Stimulated activated CD4-positive, alpha-beta T cell treated with anti-CD3 and anti-CD28 coated beads, Interleukin-12 subunit alpha, Interleukin-12 subunit beta, amount 100 ng/mL, for 4 hours (primary cell): Measurements from ENCODE around the gene RING1.
A peak's percentile ranks its signal among the peaks of the same experiment; 100 is the strongest.

Experiments
- DNase-seq: peaks from one replicate; pipeline ENCODE4 v3.0.0-alpha.2; 2020

The RING1 gene

GRCh38 chr6:33172688-33173534 is 35.4 kb upstream of the RING1 start:
- no peak for DNase-seq

DNA sequence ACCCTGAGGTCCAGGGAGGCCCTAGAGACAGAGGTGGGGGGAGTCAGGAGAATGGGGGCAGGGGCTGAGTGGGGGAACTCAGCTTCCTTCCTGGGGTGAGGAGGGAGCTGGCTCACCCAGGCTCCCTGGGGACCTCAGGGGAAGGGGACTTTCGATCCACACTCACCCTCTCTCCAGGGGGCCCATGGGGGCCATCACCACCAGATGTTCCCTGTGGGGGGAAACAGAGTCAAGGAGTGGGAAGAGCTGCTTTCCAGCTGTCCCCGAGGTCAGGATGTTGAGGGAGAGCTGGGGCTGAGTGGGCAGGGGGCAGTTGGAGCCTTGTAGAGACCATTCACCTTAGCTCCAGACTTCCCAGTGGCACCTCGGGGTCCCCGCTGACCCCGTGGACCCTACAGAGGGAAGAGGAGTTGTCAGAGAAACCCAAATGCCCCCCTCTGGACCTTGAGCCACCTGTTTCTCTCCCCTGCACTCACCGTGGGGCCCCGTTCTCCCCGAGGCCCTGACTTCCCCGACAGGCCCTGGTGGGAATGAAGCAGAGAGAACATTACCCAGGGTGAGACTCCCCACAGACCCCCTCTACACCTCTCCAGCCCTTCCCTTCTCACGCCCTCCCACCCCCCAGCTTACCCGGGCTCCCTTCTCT is 34.6 kb upstream of the RING1 start:
- DNase-seq, result no peak

GRCh38 chr6:33174784-33175183 is 33.5 kb upstream of the RING1 start:
- DNase-seq, result no peak

- DNase-seq, result no peak
These were observed 32.7 kb upstream of the RING1 start for GRCh38 chr6:33175436-33176069.

DNA sequence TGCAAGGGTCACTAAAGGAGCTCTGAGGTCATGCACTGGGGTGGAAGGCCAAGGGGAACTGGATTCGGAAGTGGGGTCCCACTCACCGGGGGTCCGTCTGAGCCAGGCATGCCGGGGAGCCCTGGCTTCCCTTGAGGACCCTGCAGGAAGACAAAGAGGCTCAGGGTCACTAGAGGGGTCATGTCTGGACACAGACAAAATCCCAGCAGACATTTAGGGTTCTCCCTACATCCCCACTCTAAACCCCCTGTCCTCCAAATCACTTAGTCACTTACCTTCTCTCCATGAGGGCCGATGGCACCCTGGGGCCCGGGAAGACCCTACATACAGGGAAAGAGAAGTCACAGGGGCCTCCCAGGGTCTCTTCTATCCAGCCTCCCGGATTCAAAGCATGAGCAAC is 31.4 kb upstream of the RING1 start:
- DNase-seq, result no peak

DNA sequence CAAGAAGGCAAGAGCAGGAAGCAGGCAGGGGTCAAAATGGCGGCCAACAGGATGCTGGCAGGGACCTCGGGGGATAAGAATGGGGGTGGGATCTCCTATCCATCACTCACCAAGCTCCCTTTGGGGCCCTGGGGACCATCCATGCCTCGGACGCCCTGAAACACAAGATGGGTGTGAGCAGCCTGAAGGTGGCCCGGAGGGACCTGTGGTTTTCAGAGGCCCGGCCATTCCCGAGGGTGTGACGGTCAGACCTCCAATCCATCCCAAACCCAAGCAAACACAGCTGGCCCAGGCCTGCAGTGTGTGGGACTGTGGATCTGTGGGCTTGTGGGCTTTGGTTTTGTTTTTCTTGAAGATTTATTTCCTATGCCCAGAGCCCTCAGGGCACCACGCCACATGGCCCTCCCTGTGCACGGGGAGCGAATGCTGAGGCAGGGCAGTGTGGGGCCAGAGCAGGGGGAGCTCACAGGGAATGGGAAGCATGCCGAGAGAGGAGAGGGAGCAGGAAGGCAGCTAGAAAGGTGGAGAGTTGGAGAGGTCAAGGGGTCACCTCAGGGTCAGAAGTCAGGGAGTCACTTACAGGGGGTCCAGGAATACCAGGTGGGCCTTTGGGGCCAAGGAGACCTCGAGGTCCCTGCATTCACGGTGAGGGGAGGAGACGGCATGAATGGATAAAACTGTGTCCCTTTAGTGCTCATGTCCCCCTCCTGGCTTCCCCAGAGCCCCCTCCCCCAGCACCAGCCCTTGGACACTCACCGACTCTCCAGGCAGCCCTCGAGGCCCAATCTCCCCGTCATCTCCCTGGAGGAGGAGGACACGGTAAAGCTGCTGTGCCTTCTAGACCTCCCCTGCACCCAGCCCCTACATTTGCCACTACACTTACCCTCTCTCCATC is 30.5 kb upstream of the RING1 start:
- DNase-seq, result no peak

DNA sequence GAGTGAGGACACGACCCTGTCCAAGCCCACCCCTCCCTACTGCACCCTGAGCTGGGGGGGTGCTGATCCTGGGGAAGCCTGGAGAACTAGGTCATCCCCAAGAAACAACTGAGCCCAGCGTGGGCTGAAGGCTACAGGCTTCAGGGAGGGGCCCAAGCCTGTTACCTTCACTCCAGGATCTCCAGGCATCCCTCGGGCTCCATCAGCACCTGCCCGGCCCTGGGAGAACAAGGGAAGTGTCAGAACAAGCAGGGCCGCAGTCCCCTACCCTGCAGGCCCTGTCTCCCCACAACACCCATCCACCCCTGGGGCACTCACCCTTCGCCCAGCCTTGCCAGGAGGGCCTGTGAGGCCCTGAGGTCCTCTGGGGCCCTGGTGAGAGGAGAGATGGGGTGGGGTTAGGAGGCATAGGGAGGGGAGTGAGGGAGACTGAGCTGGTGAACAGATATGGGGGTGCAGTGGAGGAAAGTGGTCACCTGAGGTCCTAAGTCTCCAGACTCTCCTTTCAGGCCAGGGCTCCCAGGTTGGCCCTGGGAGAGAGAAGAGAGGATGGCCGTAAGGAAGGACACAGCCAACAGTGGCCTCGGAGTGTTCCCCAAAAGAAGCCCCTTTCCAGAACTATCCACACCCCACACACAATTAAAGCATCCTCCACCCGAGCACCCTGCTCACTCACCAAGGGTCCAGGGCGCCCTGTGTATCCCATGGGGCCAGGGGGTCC is 29.4 kb upstream of the RING1 start:
- no peak for DNase-seq

GRCh38 chr6:33181141-33181540 is 27.2 kb upstream of the RING1 start:
- DNase-seq, result no peak

DNA sequence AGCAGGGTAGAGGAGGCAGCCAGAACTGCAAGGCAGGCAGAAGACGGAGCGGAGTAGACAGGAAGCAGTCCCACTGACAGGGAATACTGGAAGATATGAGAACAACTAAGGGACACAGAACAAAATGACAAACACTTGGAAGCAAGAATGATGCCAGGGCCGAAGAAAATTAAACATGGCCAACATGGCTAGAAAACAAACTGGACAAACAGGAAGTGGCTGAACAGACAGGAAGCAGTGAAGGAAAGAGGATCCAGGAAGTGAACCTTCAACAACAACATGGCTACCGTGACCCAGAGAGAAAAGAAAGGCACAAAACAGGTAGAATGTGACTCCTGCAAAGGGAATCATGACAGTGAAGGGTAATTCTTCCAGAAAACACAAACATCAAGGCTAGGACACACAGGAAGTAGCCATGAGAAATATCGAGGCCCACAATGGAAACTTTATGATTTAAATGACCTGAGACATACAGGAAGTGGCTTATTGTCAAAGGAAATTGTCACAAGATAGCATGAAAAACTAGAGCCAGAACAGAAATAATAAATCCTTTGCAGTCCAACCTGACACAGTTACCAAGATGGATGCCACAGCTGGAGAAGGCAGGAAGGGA is 25.1 kb upstream of the RING1 start:
- DNase-seq, result no peak

GRCh38 chr6:33185190-33185589 is 23.1 kb upstream of the RING1 start:
- DNase-seq, result no peak

GRCh38 chr6:33185654-33186187 is 22.6 kb upstream of the RING1 start:
- no peak for DNase-seq

DNA sequence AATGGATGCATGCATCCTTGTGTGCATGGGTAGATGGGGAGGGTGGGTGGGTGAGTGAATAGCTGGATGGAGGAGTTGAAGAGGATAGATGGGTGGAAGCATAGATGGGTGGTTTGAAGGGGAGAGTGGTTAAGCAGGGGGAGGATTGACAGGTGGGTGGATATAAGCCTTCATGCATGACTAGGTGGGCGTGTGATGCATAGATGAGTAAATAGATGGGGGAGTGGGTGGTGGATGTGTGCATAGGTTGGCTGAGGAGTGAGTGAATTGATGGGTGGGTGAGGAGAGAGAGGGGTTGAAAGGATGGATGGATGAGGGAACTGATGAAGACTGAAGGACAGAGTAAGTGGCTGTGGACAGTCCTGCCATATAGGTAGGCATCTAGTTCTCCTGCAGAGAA is 20.5 kb upstream of the RING1 start:
- no peak for DNase-seq

- no peak for DNase-seq
These were observed 19.1 kb upstream of the RING1 start for GRCh38 chr6:33189164-33189563.

DNA sequence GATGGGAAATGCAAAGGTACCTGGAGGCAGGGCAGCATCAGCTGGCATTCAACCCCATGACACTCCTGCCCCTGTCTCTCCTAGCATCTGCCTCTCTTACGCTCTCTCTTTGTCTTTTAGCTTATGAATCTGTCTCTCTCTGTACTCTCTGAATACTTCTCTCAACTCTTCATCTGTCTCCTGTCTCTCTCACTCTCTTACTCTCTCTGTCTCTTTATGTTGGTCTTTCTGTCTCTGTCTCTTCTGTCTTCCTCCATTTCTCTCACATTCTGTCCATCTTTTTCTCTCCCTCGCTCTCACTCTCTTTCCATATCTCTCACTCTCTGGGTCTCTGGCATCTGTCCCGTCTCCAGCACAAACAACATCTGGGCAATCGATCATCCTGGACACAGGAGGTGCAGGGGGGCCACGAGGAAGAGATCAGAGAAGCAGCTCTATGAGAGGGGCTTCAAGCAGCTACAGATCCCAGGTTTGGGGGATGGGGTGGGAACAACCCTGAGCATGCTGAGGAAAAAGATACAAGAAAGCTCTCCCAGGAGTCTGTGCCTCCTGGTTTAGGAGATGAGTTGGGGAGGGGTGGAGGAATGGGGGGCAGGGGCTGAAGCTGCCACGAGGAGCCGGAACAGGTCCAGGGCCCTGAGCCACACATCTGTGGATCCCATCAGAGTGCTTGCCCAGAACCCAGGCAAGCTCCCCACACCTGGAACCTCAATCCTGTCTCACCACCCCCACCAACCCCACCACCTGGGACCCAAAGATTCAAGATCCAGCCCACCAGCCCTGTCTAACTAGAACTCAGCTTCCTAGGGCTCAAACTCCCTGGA is 18.5 kb upstream of the RING1 start:
- no peak for DNase-seq

GRCh38 chr6:33190504-33191107 is 17.7 kb upstream of the RING1 start:
- no peak for DNase-seq

DNA sequence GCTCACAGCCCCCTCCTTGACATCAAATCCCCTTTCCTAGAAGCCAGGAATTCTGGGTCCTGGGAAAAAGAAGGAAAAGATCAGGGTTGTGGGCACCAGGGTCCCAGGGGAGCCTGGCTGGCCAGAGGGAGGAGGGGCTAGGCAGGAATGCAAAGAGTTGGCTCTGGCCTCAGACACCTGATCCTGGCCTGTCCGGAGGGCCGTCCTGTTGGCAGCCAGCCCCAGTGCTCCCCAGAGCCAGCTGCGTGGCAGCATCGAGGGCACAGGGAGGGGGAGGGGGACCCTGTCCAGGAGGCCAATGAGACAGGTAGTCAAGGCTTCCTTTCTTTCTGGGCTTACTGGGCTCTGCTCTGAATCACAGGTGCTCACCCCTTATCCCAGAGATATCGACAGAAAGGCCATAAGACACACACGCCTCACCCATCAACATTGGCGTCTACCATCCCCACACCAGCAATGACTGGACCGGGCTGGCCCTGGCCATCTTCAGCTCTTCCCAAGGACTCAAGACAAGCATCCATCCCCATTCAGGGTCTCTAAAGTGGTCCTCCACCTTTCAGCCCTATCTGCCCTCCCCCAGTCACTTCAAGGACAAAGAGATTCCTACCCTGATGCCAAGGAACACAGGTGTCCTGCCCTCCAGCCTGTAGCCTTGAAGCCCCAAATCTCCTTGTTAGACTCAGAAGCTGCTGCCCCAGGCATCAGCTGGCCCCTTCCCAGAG is 16.8 kb upstream of the RING1 start:
- DNase-seq, result no peak

GRCh38 chr6:33192105-33192646 is 16.1 kb upstream of the RING1 start, which contains the start of gene COL11A2:
COL11A2 (minus strand) TSS chr6:33192467; CDS start chr6:33192240, 227 bp downstream.
- no peak for DNase-seq

DNA sequence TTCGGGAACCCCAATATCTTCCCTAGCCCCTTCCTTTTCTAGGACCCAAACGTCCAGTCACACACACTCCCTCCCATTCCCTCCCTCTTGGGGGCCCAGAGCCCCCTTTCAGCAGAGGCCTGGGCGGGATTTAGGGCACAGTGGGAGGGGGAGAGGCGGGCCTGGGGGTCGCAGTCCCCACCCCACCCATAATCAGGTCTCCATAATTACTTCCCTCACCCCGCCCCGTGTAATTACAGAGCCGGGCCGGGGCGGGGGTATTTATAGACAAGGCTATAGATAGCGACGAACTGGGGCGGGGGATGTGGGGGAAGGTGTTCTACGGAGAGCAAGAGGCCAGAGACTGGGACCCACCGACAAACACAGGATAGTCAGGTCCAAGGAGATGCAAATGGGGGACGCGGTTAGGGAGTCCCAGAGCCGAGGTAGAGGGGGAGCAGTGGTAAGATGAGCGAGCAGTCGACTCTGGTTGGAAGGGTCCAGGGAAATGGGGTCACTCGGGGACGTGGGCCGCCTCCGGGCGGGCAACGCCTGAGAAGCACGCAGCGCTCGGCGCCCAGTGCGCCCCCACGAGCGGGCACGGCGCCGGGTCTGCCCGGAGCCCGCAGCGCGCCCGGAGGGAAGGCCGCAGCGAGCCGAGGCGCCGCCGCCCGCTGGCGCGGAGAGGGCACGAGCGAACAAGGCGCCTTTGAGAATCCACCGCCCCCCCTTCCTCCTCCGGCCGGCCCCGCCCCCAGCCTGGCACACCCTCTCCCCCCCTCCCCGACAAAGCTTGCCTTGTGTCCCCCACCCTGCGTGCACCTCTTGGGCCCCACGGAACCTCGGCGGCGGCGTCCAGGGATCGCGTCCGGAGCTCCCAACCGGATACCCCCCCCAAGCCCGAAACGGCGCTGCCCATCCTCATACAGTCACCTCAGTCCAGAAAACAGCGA is 15.4 kb upstream of the RING1 start:
- DNase-seq, result peak; percentile 38
